IMR-90 (cell line): Measurements from ENCODE around the gene MAFF. TPM values are rescaled to one million over a fixed set of nuclear protein-coding genes. Genes with fewer than 3 reads are reported as not detected.

ENCODE experiments used
- ATAC-seq: fragments of 200-7000 bp; cut with Tn5 transposase; 2 replicates; pipeline ENCODE4 v1.9.1; 2020; ENCODE audit warnings: low read depth, mild to moderate bottlenecking, moderate library complexity
- BruUV-seq: library from RNA; stranded (reverse); fragments of 400-500 nt; replicated peaks from 2 replicates; lab custom pipeline; 2021; lab: Mats Ljungman, UMichigan
- CTCF ChIA-PET: fragments of 300-600 bp; formaldehyde crosslinking; extraction: SDS; loops from one replicate; lab custom pipeline; 2021; ENCODE audit warnings: antibody characterized with exemption; lab: Yijun Ruan, JAX
- POLR2A ChIA-PET: fragments of 300-600 bp; sonication (Branson Sonifier 250); formaldehyde crosslinking; loops from one replicate; lab custom pipeline; 2022; ENCODE audit warnings: antibody characterized with exemption; ENCODE audit not compliant: unreplicated experiment; lab: Charles Lee
- DNase-seq: peaks from one replicate; pipeline ENCODE4 v3.0.0; 2013
- H2AFZ ChIP-seq: replicated peaks from 2 replicates; pipeline ENCODE3; 2013; ENCODE audit warnings: low read length, mild to moderate bottlenecking; ENCODE audit not compliant: poor library complexity
- H2AK5ac ChIP-seq: 2 replicates; pipeline ENCODE4 v1.6.1; 2013; ENCODE audit warnings: low read depth, low read length, inconsistent platforms
- H2AK9ac ChIP-seq: replicated peaks from 2 replicates; pipeline ENCODE3; 2013; ENCODE audit warnings: mild to moderate bottlenecking, low read depth, low read length, moderate library complexity; ENCODE audit not compliant: poor library complexity
- H2BK120ac ChIP-seq: 2 replicates; pipeline ENCODE4 v1.6.1; 2013; ENCODE audit warnings: low read depth, low read length, inconsistent platforms
- H2BK15ac ChIP-seq: 3 replicates; pipeline ENCODE4 v1.6.1; 2013; ENCODE audit warnings: low read depth, low read length, inconsistent platforms
- H2BK20ac ChIP-seq: 2 replicates; pipeline ENCODE4 v1.6.1; 2013; ENCODE audit warnings: low read depth, mild to moderate bottlenecking, inconsistent platforms, low read length, moderate library complexity
- H2BK5ac ChIP-seq: 2 replicates; pipeline ENCODE4 v1.6.1; 2013; ENCODE audit warnings: mild to moderate bottlenecking, low read depth, low read length, inconsistent platforms; ENCODE audit not compliant: poor library complexity, severe bottlenecking
- H3K14ac ChIP-seq: replicated peaks from 2 replicates; pipeline ENCODE4 v1.6.1; 2013; ENCODE audit warnings: low read depth, low read length, inconsistent platforms
- H3K18ac ChIP-seq: 2 replicates; pipeline ENCODE4 v1.6.1; 2013; ENCODE audit warnings: low read depth, low read length, control low read depth
- H3K23ac ChIP-seq: 2 replicates; pipeline ENCODE4 v1.6.1; 2013; ENCODE audit warnings: low read depth, low read length, inconsistent platforms
- H3K27ac ChIP-seq: 2 replicates; pipeline ENCODE4 v1.5.1; 2013; ENCODE audit warnings: mild to moderate bottlenecking, control low read depth, low read length; ENCODE audit not compliant: insufficient read depth
- H3K27me3 ChIP-seq: 2 replicates; pipeline ENCODE4 v1.6.1; 2013; ENCODE audit warnings: low read length; ENCODE audit not compliant: control insufficient read depth, insufficient read depth
- H3K36me3 ChIP-seq: 2 replicates; pipeline ENCODE4 v1.6.1; 2013; ENCODE audit warnings: low read length, mixed read lengths; ENCODE audit not compliant: control insufficient read depth, insufficient read depth
- H3K4ac ChIP-seq: 2 replicates; pipeline ENCODE4 v1.6.1; 2013; ENCODE audit warnings: low read depth, low read length, inconsistent platforms
- H3K4me1 ChIP-seq: 2 replicates; pipeline ENCODE4 v1.6.1; 2013; ENCODE audit warnings: low read length, mixed read lengths; ENCODE audit not compliant: control insufficient read depth, insufficient read depth
- H3K4me2 ChIP-seq: 2 replicates; pipeline ENCODE4 v1.6.1; 2013; ENCODE audit warnings: low read depth, mild to moderate bottlenecking, control low read depth, low read length, moderate library complexity
- H3K4me3 ChIP-seq: 2 replicates; pipeline ENCODE4 v1.5.1; 2013; ENCODE audit warnings: low read depth, mild to moderate bottlenecking, control low read depth, low read length, moderate library complexity; ENCODE audit not compliant: insufficient read depth
- H3K56ac ChIP-seq: 2 replicates; pipeline ENCODE4 v1.6.1; 2013; ENCODE audit warnings: low read length, inconsistent platforms; ENCODE audit not compliant: insufficient read depth; ENCODE audit errors: extremely low read depth
- H3K79me1 ChIP-seq, 2 experiments: 2 replicates each; pipeline ENCODE4 v1.6.1; 2013; ENCODE audit warnings: low read length in 2 of 2, inconsistent platforms in 1 of 2, low read depth in 1 of 2
- H3K9ac ChIP-seq: 2 replicates; pipeline ENCODE4 v1.6.1; 2013; ENCODE audit warnings: low read depth, low read length, control low read depth
- H3K9me1 ChIP-seq: 2 replicates; pipeline ENCODE4 v1.6.1; 2013; ENCODE audit warnings: low read length, inconsistent platforms; ENCODE audit not compliant: insufficient read depth
- H3K9me3 ChIP-seq: 2 replicates; pipeline ENCODE4 v1.6.1; 2013; ENCODE audit warnings: low read length; ENCODE audit not compliant: control insufficient read depth, insufficient read depth
- H4K20me1 ChIP-seq: 2 replicates; pipeline ENCODE4 v1.6.1; 2013; ENCODE audit warnings: low read length, inconsistent platforms; ENCODE audit not compliant: insufficient read depth
- H4K5ac ChIP-seq: 2 replicates; pipeline ENCODE4 v1.6.1; 2013; ENCODE audit warnings: mild to moderate bottlenecking, low read depth, low read length, control low read depth
- H4K8ac ChIP-seq, 2 experiments: 2 replicates each; pipeline ENCODE4 v1.6.1; 2013; ENCODE audit warnings: low read depth in 2 of 2, low read length in 2 of 2, control low read depth in 1 of 2, inconsistent platforms in 1 of 2
- H4K91ac ChIP-seq: 2 replicates; pipeline ENCODE4 v1.6.1; 2013; ENCODE audit warnings: low read depth, low read length, inconsistent platforms; ENCODE audit not compliant: insufficient read depth
- BHLHE40 ChIP-seq: fragments of 150-350 bp; IDR thresholded peaks from 2 replicates; pipeline ENCODE4 v1.6.1; 2016; ENCODE audit warnings: mild to moderate bottlenecking, low read depth, low read length
- CEBPB ChIP-seq: IDR thresholded peaks from 2 replicates; pipeline ENCODE4 v1.6.1; 2012; ENCODE audit warnings: low read depth, low read length, improper control_type of control experiment
- CHD1 ChIP-seq: IDR thresholded peaks from 2 replicates; pipeline ENCODE4 v1.6.1; 2012; ENCODE audit warnings: low read depth, low read length, improper control_type of control experiment
- FOS ChIP-seq: fragments of 150-350 bp; IDR thresholded peaks from 2 replicates; pipeline ENCODE4 v1.6.1; 2016; ENCODE audit warnings: low read depth, low read length
- MAFK ChIP-seq: IDR thresholded peaks from 2 replicates; pipeline ENCODE4 v1.6.1; 2012; ENCODE audit warnings: low read depth, low read length, improper control_type of control experiment
- MAZ ChIP-seq: IDR thresholded peaks from 2 replicates; pipeline ENCODE4 v1.6.1; 2012; ENCODE audit warnings: low read depth, mild to moderate bottlenecking, low read length, improper control_type of control experiment, moderate library complexity, borderline replicate concordance
- MXI1 ChIP-seq: IDR thresholded peaks from 2 replicates; pipeline ENCODE4 v1.6.1; 2012; ENCODE audit warnings: low read depth, mild to moderate bottlenecking, low read length, moderate library complexity, borderline replicate concordance
- NFE2L2 ChIP-seq: fragments of 150-350 bp; IDR thresholded peaks from 2 replicates; pipeline ENCODE4 v1.6.1; 2016; ENCODE audit warnings: low read depth, mild to moderate bottlenecking, low read length
- POLR2A ChIP-seq: IDR thresholded peaks from 2 replicates; pipeline ENCODE4 v1.6.1; 2012; ENCODE audit warnings: mild to moderate bottlenecking, low read depth, low read length
- RAD21 ChIP-seq: IDR thresholded peaks from 2 replicates; pipeline ENCODE4 v1.6.1; 2012; ENCODE audit warnings: low read length, improper control_type of control experiment
- RCOR1 ChIP-seq: IDR thresholded peaks from 2 replicates; pipeline ENCODE4 v1.6.1; 2012; ENCODE audit warnings: mild to moderate bottlenecking, low read length, improper control_type of control experiment; ENCODE audit not compliant: insufficient replicate concordance
- RFX5 ChIP-seq: IDR thresholded peaks from 2 replicates; pipeline ENCODE4 v1.8.0; 2012; ENCODE audit warnings: low read depth, mild to moderate bottlenecking, low read length, moderate library complexity
- SMC3 ChIP-seq: fragments of 150-350 bp; IDR thresholded peaks from 2 replicates; pipeline ENCODE4 v1.6.1; 2016; ENCODE audit warnings: low read depth, mild to moderate bottlenecking, antibody characterized with exemption, low read length, moderate library complexity
- WGBS, 2 experiments: methylation state at CpG; one replicate each; pipeline versions ENCODE4 v1.1.5 to v1.1.7; 2013; ENCODE audit warnings: missing lambda C conversion rate in 2 of 2; ENCODE audit not compliant: insufficient read length in 1 of 2; ENCODE audit errors: extremely low coverage in 2 of 2; 5-methylcytosine and 5-hydroxymethylcytosine counted together
- dilution Hi-C: fragments of 300-500 bp; cut with HindIII; formaldehyde crosslinking; loops from one replicate; pipeline ENCODE4 v1.14.3; 2018; ENCODE audit warnings: low sequenced_read_pairs; ENCODE audit not compliant: unreplicated experiment
- in situ Hi-C: fragments of 300-500 bp; cut with MboI; formaldehyde crosslinking; loops from 3 replicates; pipeline ENCODE4 v1.14.3; 2019; ENCODE audit warnings: low sequenced_read_pairs, inconsistent platforms, mixed read lengths
- intact Hi-C: fragments of 100-400 bp; cut with micrococcal nuclease; formaldehyde crosslinking; loops from 2 replicates; pipeline ENCODE4 v1.10.0; 2022
- polyA plus RNA-seq, 3 experiments: library from polyadenylated mRNA; depleted of rRNA; stranded (reverse); fragments of >200 nt; gene quantifications; 2 replicates each; pipeline ENCODE4 v1.2.3, GENCODE V29; 2012; ENCODE audit warnings: low replicate concordance in 1 of 3
- total RNA-seq: library from RNA; depleted of rRNA; stranded (reverse); fragments of >200 nt; gene quantifications from 2 replicates; pipeline ENCODE4 v1.2.3, GENCODE V29; 2012
- TF ChIP-seq, protein P1 (sequence below): conservative IDR thresholded peaks from 2 replicates; pipeline ENCODE4 v1.5.1; 2012; ENCODE audit warnings: mild to moderate bottlenecking, low read depth, low read length, improper control_type of control experiment
- TF ChIP-seq, protein P2 (sequence below): fragments of 150-350 bp; IDR thresholded peaks from 2 replicates; pipeline ENCODE4 v1.6.1; 2017; ENCODE audit warnings: mild to moderate bottlenecking, antibody characterized with exemption, low read length, low read depth

MAFF gene
- total and polyA plus RNA-seq, 2 of the 4 experiments (the other 2 are of a cell fraction), result 18.3 to 25.9 TPM

DNA sequence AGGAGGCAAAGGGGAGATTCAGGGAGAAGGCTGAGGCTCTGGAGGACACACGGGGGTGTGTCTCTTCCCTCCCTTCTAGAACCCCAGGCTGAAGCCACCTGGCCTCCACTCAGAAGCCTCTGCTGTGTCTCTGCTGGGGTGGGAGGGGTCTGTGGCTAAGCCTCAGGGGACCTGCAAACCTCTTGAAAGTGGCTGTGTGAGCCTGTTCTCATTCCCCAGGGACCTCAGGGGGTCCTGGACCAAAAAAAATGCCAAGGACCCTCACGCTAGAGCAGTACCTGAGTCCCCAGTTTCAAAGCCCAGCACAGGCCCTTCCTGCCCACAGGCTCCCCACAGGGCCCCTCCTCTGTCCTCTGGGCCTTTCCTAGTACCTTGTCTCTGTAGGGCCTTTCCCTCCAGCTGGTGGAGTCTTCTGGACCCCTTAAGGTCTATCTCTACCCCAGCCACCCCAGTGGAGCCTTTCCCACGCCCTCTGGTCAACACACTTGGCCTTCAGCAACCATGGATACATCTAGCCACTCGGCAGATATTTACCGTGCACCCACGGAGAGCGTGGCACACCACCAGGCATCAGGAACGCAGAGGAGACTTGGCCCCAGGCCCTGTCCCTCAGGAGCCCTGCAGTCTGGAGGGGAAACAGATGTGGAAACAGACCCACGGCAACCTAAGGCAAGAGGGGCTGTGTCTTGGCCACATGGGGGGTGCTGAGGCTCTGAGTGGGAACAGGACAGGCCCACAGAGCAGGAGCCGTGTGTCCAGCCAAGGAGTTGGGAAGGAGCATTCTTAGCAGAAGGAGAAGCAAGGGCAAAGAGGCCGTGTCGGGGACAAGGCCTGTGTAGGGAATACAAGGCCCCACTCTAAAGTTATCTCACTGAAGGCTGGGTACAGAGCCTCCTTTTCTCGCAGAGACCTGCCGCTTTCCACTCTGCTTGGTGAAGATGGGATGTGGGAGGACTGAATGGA is 38.6 kb upstream of the MAFF start:
- Histone ChIP-seq H4K20me1 (no peaks in the 10 kb centered on the region), H3K9ac (no peak overlapping the region), H3K79me1 (no peaks in the 10 kb centered on the region), H2BK120ac (no peak overlapping the region), H2AK5ac (no peak overlapping the region), H3K4ac (no peak overlapping the region), H2AK9ac (no peak overlapping the region), H3K9me3 (no peaks in the 10 kb centered on the region), H4K5ac (no peak overlapping the region), H3K4me1 (peaks cover 4% of the 10 kb centered on the region; the same call in 1 of the 2 replicates), H3K27me3 (no peaks in the 10 kb centered on the region), H3K36me3 (no peaks in the 10 kb centered on the region; the same call in 1 of the 2 replicates), H3K27ac (no peak overlapping the region), H2BK20ac (no peak overlapping the region), H2AFZ (no peak overlapping the region), H4K8ac (no peak overlapping the region), H3K4me2 (no peak overlapping the region), H3K56ac (no peak overlapping the region), H3K18ac (no peak overlapping the region), H3K14ac (no peak overlapping the region), H3K23ac (no peak overlapping the region), H4K91ac (no peak overlapping the region), H2BK15ac (no peak overlapping the region), H2BK5ac (no peak overlapping the region), H3K4me3 (no peak overlapping the region), H3K9me1 (peaks cover 4% of the 10 kb centered on the region; the same call in 1 of the 2 replicates)
- POLR2A ChIA-PET, result no interaction called here
- ATAC-seq (no peak), DNase-seq (no peak)
- intact Hi-C loops (no loop called here), in situ Hi-C loops (no loop called here), dilution Hi-C loops (no loop called here)
- BruUV-seq, result no TSS peak
- 93% methylated on average over 4 of the region's 14 CpGs; no CpG with 5 or more reads in 1 of the 2 experiments for whole genome bisulfite sequencing, 2 experiments
- CTCF ChIA-PET, result no interaction called here
- TF ChIP-seq, protein P1, sequence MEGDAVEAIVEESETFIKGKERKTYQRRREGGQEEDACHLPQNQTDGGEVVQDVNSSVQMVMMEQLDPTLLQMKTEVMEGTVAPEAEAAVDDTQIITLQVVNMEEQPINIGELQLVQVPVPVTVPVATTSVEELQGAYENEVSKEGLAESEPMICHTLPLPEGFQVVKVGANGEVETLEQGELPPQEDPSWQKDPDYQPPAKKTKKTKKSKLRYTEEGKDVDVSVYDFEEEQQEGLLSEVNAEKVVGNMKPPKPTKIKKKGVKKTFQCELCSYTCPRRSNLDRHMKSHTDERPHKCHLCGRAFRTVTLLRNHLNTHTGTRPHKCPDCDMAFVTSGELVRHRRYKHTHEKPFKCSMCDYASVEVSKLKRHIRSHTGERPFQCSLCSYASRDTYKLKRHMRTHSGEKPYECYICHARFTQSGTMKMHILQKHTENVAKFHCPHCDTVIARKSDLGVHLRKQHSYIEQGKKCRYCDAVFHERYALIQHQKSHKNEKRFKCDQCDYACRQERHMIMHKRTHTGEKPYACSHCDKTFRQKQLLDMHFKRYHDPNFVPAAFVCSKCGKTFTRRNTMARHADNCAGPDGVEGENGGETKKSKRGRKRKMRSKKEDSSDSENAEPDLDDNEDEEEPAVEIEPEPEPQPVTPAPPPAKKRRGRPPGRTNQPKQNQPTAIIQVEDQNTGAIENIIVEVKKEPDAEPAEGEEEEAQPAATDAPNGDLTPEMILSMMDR, result no peak
- TF ChIP-seq SMC3 (no peak), FOS (no peak), RCOR1 (no peak), CHD1 (no peak), RFX5 (no peak), NFE2L2 (no peak), MAZ (no peak), CEBPB (no peak), RAD21 (no peak), BHLHE40 (no peak), POLR2A (no peak), MXI1 (no peak), MAFK (no peak)
- TF ChIP-seq, protein P2, sequence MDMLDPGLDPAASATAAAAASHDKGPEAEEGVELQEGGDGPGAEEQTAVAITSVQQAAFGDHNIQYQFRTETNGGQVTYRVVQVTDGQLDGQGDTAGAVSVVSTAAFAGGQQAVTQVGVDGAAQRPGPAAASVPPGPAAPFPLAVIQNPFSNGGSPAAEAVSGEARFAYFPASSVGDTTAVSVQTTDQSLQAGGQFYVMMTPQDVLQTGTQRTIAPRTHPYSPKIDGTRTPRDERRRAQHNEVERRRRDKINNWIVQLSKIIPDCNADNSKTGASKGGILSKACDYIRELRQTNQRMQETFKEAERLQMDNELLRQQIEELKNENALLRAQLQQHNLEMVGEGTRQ, result no peak
